HG03095 (cell line): ENCODE data around the gene SLC6A1.

Source experiments
- ATAC-seq: cut with Tn5 transposase; IDR thresholded peaks from one replicate; pipeline ENCODE4 v1.9.1; 2021; ENCODE audit warnings: moderate library complexity; ENCODE audit not compliant: unreplicated experiment

SLC6A1 gene

GRCh38 chr3:11015369-11015768 lies 22.8 kb downstream of the SLC6A1 start:
- ATAC-seq: no peak

GRCh38 chr3:11016727-11017126 lies 24.2 kb downstream of the SLC6A1 start:
- ATAC-seq: no peak

- ATAC-seq: no peak
Observed at GRCh38 chr3:11019116-11019819, 26.7 kb downstream of the SLC6A1 start.

GRCh38 chr3:11020764-11021163 lies 28.2 kb downstream of the SLC6A1 start:
- no peak for ATAC-seq

- ATAC-seq: no peak
Observed at GRCh38 chr3:11021611-11022011, 29.1 kb downstream of the SLC6A1 start.

- ATAC-seq: no peak
Observed at GRCh38 chr3:11022115-11022514, 29.6 kb downstream of the SLC6A1 start.

GRCh38 chr3:11024181-11024580 lies 31.6 kb downstream of the SLC6A1 start:
- no peak for ATAC-seq

GRCh38 chr3:11029948-11030347 lies 37.4 kb downstream of the SLC6A1 start:
- no peak for ATAC-seq

GRCh38 chr3:11033871-11034270 lies 41.3 kb downstream of the SLC6A1 start:
- ATAC-seq: no peak

GRCh38 chr3:11034309-11034985 lies 41.9 kb downstream of the SLC6A1 start:
- ATAC-seq: no peak

- ATAC-seq: no peak
Observed at GRCh38 chr3:11035757-11036505, 43.4 kb downstream of the SLC6A1 start.

- no peak for ATAC-seq
Observed at GRCh38 chr3:11037241-11037873, 44.8 kb downstream of the SLC6A1 start.

- no peak for ATAC-seq
Observed at GRCh38 chr3:11037976-11038375, 45.4 kb downstream of the SLC6A1 start.

GRCh38 chr3:11045536-11045935 lies 53.0 kb downstream of the SLC6A1 start:
- ATAC-seq: no peak

- ATAC-seq: no peak
Observed at GRCh38 chr3:11047500-11047899, 55.0 kb downstream of the SLC6A1 start.

GRCh38 chr3:11050666-11051323 lies 58.2 kb downstream of the SLC6A1 start:
- no peak for ATAC-seq

GRCh38 chr3:11053926-11054503 lies 61.5 kb downstream of the SLC6A1 start:
- no peak for ATAC-seq

- ATAC-seq: no peak
Observed at GRCh38 chr3:11054739-11055438, 62.3 kb downstream of the SLC6A1 start.

GRCh38 chr3:11055496-11055895 lies 62.9 kb downstream of the SLC6A1 start:
- ATAC-seq: no peak

- no peak for ATAC-seq
Observed at GRCh38 chr3:11056531-11057050, 64.0 kb downstream of the SLC6A1 start.
